Smooth muscle cell (in vitro differentiated cells): ENCODE results near the gene GLDC. TPM values are rescaled to one million over a fixed set of nuclear protein-coding genes. Genes with fewer than 3 reads are reported as not detected.
A peak's percentile ranks its signal among the peaks of the same experiment; 100 is the strongest.

Source experiments
- DNase-seq: peaks from one replicate; lab custom pipeline; 2025; ENCODE audit not compliant: unreplicated experiment; lab: John Stamatoyannopoulos, UW
- H2AFZ ChIP-seq: fragments of 200-600 bp; sonication (generic); 2 replicates; pipeline ENCODE4 v1.6.0; 2016; ENCODE audit warnings: antibody characterized with exemption, low read depth, mild to moderate bottlenecking
- H3F3A ChIP-seq: fragments of 200-600 bp; sonication (generic); 2 replicates; pipeline ENCODE4 v1.6.0; 2017; ENCODE audit warnings: antibody characterized with exemption, low read depth
- H3K27ac ChIP-seq: fragments of 200-600 bp; sonication (generic); 2 replicates; pipeline ENCODE4 v1.5.1; 2016; ENCODE audit warnings: low read depth, mild to moderate bottlenecking
- H3K27me3 ChIP-seq: fragments of 200-600 bp; sonication (generic); 2 replicates; pipeline ENCODE4 v1.6.1; 2016; ENCODE audit warnings: low read depth, mild to moderate bottlenecking
- H3K36me3 ChIP-seq: fragments of 200-600 bp; sonication (generic); 2 replicates; pipeline ENCODE4 v1.5.1; 2016; ENCODE audit warnings: low read depth
- H3K4me1 ChIP-seq: fragments of 200-600 bp; sonication (generic); 2 replicates; pipeline ENCODE4 v1.5.1; 2016; ENCODE audit warnings: low read depth
- H3K4me2 ChIP-seq: fragments of 200-600 bp; sonication (generic); 2 replicates; pipeline ENCODE4 v1.6.0; 2016; ENCODE audit warnings: mild to moderate bottlenecking
- H3K4me3 ChIP-seq: fragments of 200-600 bp; sonication (generic); 2 replicates; pipeline ENCODE4 v1.5.1; 2016; ENCODE audit warnings: mild to moderate bottlenecking
- H3K79me2 ChIP-seq: fragments of 200-600 bp; sonication (generic); 2 replicates; pipeline ENCODE4 v1.6.0; 2016; ENCODE audit warnings: low read depth, mild to moderate bottlenecking
- H3K9ac ChIP-seq: fragments of 200-600 bp; sonication (generic); 2 replicates; pipeline ENCODE4 v1.6.0; 2016; ENCODE audit warnings: low read depth
- H3K9me3 ChIP-seq: fragments of 200-600 bp; sonication (generic); replicated peaks from 2 replicates; pipeline ENCODE4 v1.5.1; 2016; ENCODE audit warnings: low read depth
- H4K20me1 ChIP-seq: fragments of 200-600 bp; sonication (generic); 2 replicates; pipeline ENCODE4 v1.6.0; 2016; ENCODE audit warnings: low read depth
- CTCF ChIP-seq: fragments of 200-600 bp; sonication (generic); IDR thresholded peaks from 2 replicates; pipeline ENCODE4 v1.5.1; 2017; ENCODE audit warnings: borderline replicate concordance, mild to moderate bottlenecking, antibody characterized with exemption; ENCODE audit not compliant: insufficient read depth, poor library complexity, severe bottlenecking
- WGBS: methylation state at CpG from one replicate; pipeline ENCODE4 v1.1.7; 2016; ENCODE audit warnings: low lambda C conversion rate; 5-methylcytosine and 5-hydroxymethylcytosine counted together
- polyA plus RNA-seq: library from polyadenylated mRNA; unstranded; fragments of >200 nt; fragmentation: Nextera tagmentation; extraction: Ambion mirVana; gene quantifications from 2 replicates; pipeline ENCODE4 v1.2.1, GENCODE V29; 2016
- total RNA-seq: library from RNA; depleted of rRNA; stranded (reverse); fragments of >200 nt; gene quantifications from 2 replicates; pipeline ENCODE4 v1.2.3, GENCODE V29; 2014

GLDC gene
- total and polyA plus RNA-seq, 2 experiments from 2014 or later, result 0.13 to 0.45 TPM

GRCh38 chr9:6501526-6502210 is 143.9 kb downstream of the GLDC start:
- no peak for TF ChIP-seq CTCF
- H4K20me1 ChIP-seq, result no peaks in the 10 kb centered on the region
- WGBS, result 99% methylated on average over 2 of the region's 2 CpGs
- H3K4me1 ChIP-seq, result peaks cover 3% of the 10 kb centered on the region
- no peak overlapping the region for H3K27ac ChIP-seq
- peaks cover 14% of the 10 kb centered on the region for H3K36me3 ChIP-seq
- no peaks in the 10 kb centered on the region for H3K27me3 ChIP-seq
- DNase-seq, result no peak
- H3K9me3 ChIP-seq, result no peaks in the 10 kb centered on the region
- no peak overlapping the region for H3K4me3 ChIP-seq
- no peak overlapping the region for H2AFZ ChIP-seq
- H3K9ac ChIP-seq, result no peak overlapping the region
- H3K4me2 ChIP-seq, result no peak overlapping the region
- no peaks in the 10 kb centered on the region for H3K79me2 ChIP-seq
- H3F3A ChIP-seq, result no peaks in the 10 kb centered on the region

GRCh38 chr9:6498982-6499381 is 146.5 kb downstream of the GLDC start:
- TF ChIP-seq CTCF, result no peak
- no peaks in the 10 kb centered on the region for H4K20me1 ChIP-seq
- no peaks in the 10 kb centered on the region for H3K79me2 ChIP-seq
- no peak overlapping the region for H2AFZ ChIP-seq
- no peak overlapping the region for H3K4me3 ChIP-seq
- no peaks in the 10 kb centered on the region for H3F3A ChIP-seq
- H3K27ac ChIP-seq, result peak overlapping the region; percentile 48
- peaks cover 6% of the 10 kb centered on the region for H3K36me3 ChIP-seq
- no peak overlapping the region for H3K9ac ChIP-seq
- H3K27me3 ChIP-seq, result no peaks in the 10 kb centered on the region
- 83% methylated on average over 1 of the region's 1 CpG for WGBS
- H3K9me3 ChIP-seq, result no peaks in the 10 kb centered on the region
- DNase-seq, result no peak
- no peak overlapping the region for H3K4me2 ChIP-seq
- H3K4me1 ChIP-seq, result peaks cover 3% of the 10 kb centered on the region

GRCh38 chr9:6495466-6495865 is 150.1 kb downstream of the GLDC start:
- Histone ChIP-seq H3K27me3 (no peaks in the 10 kb centered on the region), H3K79me2 (peaks cover 14% of the 10 kb centered on the region), H2AFZ (no peak overlapping the region), H3K36me3 (peaks cover 3% of the 10 kb centered on the region), H3K4me1 (peaks cover 3% of the 10 kb centered on the region), H4K20me1 (peaks cover 20% of the 10 kb centered on the region), H3K9ac (no peak overlapping the region), H3K4me3 (no peak overlapping the region), H3F3A (no peaks in the 10 kb centered on the region), H3K27ac (no peak overlapping the region), H3K9me3 (no peaks in the 10 kb centered on the region), H3K4me2 (no peak overlapping the region)
- whole genome bisulfite sequencing, result 97% methylated on average over 1 of the region's 1 CpG
- no peak for TF ChIP-seq CTCF
- no peak for DNase-seq

GRCh38 chr9:6490863-6491262 is 154.7 kb downstream of the GLDC start:
- Histone ChIP-seq H3K4me3 (no peak overlapping the region), H2AFZ (no peak overlapping the region), H3K9me3 (no peaks in the 10 kb centered on the region), H3K27me3 (no peaks in the 10 kb centered on the region), H3K9ac (no peak overlapping the region), H3K27ac (no peak overlapping the region), H3F3A (no peaks in the 10 kb centered on the region), H3K4me2 (no peak overlapping the region), H3K4me1 (no peaks in the 10 kb centered on the region), H3K36me3 (no peaks in the 10 kb centered on the region), H4K20me1 (peaks cover 24% of the 10 kb centered on the region), H3K79me2 (peaks cover 31% of the 10 kb centered on the region)
- no peak for DNase-seq
- WGBS, result 98% methylated on average over 2 of the region's 2 CpGs
- TF ChIP-seq CTCF, result no peak
